GM10266 (cell line): ENCODE data around the gene GPR61.

ENCODE experiments used
- DNase-seq: peaks from one replicate; pipeline ENCODE4 v3.0.0; 2012; ENCODE audit errors: extremely low spot score
- CTCF ChIP-seq: IDR thresholded peaks from 2 replicates; pipeline ENCODE4 v1.5.1; 2012; ENCODE audit warnings: mild to moderate bottlenecking, low read depth; ENCODE audit not compliant: control insufficient read depth, insufficient read depth; ENCODE audit errors: missing control alignments

GPR61 gene

GRCh38 chr1:109530457-109531087 lies 9.1 kb upstream of the GPR61 start:
- TF ChIP-seq CTCF: no peak
- no peak for DNase-seq

GRCh38 chr1:109531380-109531779 lies 8.3 kb upstream of the GPR61 start:
- TF ChIP-seq CTCF: no peak
- DNase-seq: no peak

- no peak for TF ChIP-seq CTCF
- no peak for DNase-seq
Measured at GRCh38 chr1:109531826-109532364, 7.8 kb upstream of the GPR61 start.

GRCh38 chr1:109532365-109533136 lies 7.1 kb upstream of the GPR61 start:
- TF ChIP-seq CTCF: peak; percentile 99

GRCh38 chr1:109534307-109534858 lies 5.3 kb upstream of the GPR61 start:
- no peak for TF ChIP-seq CTCF
- no peak for DNase-seq

More at GRCh38 chr1:109532365-109533136, 7.1 kb upstream of the GPR61 start:
- peak; percentile 82 for DNase-seq

- no peak for DNase-seq
Measured at GRCh38 chr1:109535481-109535880, 4.2 kb upstream of the GPR61 start.

More at GRCh38 chr1:109535481-109535880, 4.2 kb upstream of the GPR61 start:
- no peak for TF ChIP-seq CTCF
